Measurements from ENCODE around the gene TMEM37.

TMEM37 gene

DNA sequence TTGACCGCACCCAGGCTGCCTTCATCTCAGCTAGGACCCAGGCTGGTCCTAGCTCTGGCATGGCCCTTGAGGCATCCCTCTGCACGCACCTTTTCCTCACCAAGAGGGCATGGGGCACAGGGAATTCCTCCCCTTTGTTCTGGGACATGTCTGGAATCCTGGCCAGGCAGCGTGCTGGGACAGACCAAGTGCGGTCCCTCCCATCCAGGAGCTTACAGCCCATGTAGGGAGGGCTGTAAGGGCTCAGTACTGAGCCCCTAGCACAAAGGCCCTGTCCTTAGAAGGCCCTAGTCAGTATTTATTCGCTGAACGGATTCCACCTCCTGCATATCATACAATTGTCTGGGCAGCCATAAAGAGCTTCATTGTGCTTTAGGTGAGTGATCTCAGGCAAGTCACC, 3.0 kb downstream of the TMEM37 start:
- H3K4me3 ChIP-seq (ENCODE audit: low read depth, low read length) = no peak overlapping the region
- TF ChIP-seq, protein P1, sequence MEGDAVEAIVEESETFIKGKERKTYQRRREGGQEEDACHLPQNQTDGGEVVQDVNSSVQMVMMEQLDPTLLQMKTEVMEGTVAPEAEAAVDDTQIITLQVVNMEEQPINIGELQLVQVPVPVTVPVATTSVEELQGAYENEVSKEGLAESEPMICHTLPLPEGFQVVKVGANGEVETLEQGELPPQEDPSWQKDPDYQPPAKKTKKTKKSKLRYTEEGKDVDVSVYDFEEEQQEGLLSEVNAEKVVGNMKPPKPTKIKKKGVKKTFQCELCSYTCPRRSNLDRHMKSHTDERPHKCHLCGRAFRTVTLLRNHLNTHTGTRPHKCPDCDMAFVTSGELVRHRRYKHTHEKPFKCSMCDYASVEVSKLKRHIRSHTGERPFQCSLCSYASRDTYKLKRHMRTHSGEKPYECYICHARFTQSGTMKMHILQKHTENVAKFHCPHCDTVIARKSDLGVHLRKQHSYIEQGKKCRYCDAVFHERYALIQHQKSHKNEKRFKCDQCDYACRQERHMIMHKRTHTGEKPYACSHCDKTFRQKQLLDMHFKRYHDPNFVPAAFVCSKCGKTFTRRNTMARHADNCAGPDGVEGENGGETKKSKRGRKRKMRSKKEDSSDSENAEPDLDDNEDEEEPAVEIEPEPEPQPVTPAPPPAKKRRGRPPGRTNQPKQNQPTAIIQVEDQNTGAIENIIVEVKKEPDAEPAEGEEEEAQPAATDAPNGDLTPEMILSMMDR (IDR thresholded peaks at IDR 0.05; ENCODE audit: borderline replicate concordance, insufficient read depth, low read depth, low read length) = no peak

DNA sequence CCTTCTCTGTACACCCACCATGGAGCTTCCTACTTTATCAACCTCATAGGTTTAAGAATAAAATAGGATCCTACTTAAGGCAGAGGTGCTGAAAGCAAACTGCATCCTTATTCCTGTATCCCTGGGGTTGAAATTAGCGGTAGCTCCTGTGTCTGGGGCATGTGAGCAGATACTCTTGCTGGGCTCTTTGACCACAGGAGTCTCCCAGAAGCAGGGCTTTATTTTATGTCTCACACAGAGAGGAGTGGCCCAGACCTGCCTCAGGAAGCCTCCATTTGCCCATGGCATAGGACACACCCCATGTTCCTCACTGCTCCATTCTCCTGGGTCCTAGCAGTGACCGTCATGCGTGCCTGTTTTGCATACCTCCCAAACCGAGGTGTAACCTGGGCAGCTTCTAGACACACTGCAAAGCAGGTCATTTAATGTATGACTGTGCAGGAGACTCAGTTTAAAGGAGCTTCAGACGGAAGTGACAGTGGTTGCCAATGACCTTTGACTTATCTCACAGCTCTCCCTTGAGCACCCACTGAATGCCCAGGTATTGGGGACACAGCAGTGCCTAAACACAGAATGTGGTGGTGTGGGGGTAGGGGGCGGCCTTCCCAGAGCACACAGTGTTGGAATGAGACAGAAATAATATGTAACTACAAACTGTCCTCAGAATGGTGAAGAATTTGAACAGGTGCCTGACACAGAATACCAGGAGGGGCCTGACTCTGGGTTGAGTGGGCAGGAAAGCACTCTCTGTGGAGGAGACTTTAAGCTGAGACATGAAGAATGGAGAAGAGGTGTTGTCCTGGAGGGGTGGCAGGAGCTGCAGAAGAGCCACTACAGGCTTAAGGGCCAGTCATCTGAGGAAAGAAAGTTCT, 3.7 kb downstream of the TMEM37 start:
- TF ChIP-seq, protein P1 (IDR thresholded peaks at IDR 0.05; ENCODE audit: borderline replicate concordance, insufficient read depth, low read depth, low read length) = no peak
- H3K4me3 ChIP-seq (ENCODE audit: low read depth, low read length) = no peak overlapping the region

DNA sequence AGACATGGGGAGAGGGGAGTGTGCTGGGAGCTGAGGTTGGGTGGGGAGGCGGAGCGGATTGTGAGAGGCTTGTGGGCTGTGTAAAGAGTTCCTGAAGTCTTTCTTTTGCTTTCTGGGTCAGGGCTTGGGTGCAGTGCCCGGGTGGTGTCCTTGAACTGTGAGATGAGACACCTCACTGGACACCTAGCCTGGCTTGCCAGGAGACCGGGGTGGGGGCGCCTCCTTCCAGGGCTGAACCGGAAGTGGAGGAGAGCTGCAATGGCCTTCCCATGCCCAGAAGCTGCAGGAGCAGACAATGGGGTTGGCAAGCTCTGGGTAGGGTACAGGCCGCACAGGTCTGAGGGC, 4.3 kb downstream of the TMEM37 start:
- TF ChIP-seq, protein P1 (IDR thresholded peaks at IDR 0.05; ENCODE audit: borderline replicate concordance, insufficient read depth, low read depth, low read length) = no peak
- H3K4me3 ChIP-seq (ENCODE audit: low read depth, low read length) = no peak overlapping the region

DNA sequence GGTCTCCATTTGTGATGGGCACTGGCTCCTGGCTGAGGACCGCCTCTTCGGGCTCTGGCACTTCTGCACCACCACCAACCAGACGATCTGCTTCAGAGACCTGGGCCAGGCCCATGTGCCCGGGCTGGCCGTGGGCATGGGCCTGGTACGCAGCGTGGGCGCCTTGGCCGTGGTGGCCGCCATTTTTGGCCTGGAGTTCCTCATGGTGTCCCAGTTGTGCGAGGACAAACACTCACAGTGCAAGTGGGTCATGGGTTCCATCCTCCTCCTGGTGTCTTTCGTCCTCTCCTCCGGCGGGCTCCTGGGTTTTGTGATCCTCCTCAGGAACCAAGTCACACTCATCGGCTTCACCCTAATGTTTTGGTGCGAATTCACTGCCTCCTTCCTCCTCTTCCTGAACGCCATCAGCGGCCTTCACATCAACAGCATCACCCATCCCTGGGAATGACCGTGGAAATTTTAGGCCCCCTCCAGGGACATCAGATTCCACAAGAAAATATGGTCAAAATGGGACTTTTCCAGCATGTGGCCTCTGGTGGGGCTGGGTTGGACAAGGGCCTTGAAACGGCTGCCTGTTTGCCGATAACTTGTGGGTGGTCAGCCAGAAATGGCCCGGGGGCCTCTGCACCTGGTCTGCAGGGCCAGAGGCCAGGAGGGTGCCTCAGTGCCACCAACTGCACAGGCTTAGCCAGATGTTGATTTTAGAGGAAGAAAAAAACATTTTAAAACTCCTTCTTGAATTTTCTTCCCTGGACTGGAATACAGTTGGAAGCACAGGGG, 5.5 kb downstream of the TMEM37 start:
- TF ChIP-seq, protein P1 (IDR thresholded peaks at IDR 0.05; ENCODE audit: borderline replicate concordance, insufficient read depth, low read depth, low read length) = no peak
- no peak overlapping the region for H3K4me3 ChIP-seq (ENCODE audit: low read depth, low read length)

DNA sequence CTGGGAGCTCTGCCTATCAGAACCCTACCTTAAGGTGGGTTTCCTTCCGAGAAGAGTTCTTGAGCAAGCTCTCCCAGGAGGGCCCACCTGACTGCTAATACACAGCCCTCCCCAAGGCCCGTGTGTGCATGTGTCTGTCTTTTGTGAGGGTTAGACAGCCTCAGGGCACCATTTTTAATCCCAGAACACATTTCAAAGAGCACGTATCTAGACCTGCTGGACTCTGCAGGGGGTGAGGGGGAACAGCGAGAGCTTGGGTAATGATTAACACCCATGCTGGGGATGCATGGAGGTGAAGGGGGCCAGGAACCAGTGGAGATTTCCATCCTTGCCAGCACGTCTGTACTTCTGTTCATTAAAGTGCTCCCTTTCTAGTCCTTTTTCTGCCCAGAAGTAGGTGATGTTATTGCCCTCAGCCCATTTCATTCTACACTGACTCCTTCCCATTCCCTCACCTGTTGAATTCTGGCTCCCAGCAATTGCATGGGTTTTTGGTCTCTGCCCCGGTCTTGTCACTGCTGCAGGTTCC, 6.5 kb downstream of the TMEM37 start:
- TF ChIP-seq, protein P1 (IDR thresholded peaks at IDR 0.05; ENCODE audit: borderline replicate concordance, insufficient read depth, low read depth, low read length) = no peak
- no peak overlapping the region for H3K4me3 ChIP-seq (ENCODE audit: low read depth, low read length)

DNA sequence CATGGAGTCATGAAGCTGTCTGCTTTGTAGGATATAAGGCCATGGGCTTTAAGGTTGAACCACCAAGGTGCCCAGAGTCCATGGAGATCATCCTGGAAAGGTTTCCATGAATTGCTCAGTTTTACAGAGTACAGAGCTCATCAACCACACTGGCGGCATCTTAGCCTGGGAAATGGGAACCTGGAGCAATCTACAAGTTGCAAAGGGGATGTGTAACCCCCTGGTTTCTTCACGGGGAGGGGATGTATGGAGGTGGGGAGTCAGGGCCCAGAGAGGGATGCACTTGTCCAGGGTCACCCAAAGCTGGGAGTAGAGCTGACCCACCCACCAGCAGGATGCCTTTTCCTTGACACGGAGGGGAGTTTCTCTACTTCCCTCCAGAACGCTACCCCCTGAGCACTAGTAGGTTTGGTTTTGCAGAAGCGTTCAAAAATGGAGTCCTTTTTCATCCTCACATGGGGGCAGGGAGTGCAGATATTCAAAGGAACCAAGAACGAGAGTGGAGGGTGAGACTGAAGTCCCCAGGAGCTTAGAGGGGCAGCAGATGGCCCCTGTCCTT, 7.2 kb downstream of the TMEM37 start:
- TF ChIP-seq, protein P1 (IDR thresholded peaks at IDR 0.05; ENCODE audit: borderline replicate concordance, insufficient read depth, low read depth, low read length) = no peak
- no peak overlapping the region for H3K4me3 ChIP-seq (ENCODE audit: low read depth, low read length)

All from GM12875 (cell line).